Measurements from ENCODE around the gene CAMTA1. TPM values are rescaled to one million over a fixed set of nuclear protein-coding genes. Genes with fewer than 3 reads are reported as not detected.

The CAMTA1 gene
- total RNA-seq, 2 experiments from 2014 or later, result 43.3 to 46.0 TPM

DNA sequence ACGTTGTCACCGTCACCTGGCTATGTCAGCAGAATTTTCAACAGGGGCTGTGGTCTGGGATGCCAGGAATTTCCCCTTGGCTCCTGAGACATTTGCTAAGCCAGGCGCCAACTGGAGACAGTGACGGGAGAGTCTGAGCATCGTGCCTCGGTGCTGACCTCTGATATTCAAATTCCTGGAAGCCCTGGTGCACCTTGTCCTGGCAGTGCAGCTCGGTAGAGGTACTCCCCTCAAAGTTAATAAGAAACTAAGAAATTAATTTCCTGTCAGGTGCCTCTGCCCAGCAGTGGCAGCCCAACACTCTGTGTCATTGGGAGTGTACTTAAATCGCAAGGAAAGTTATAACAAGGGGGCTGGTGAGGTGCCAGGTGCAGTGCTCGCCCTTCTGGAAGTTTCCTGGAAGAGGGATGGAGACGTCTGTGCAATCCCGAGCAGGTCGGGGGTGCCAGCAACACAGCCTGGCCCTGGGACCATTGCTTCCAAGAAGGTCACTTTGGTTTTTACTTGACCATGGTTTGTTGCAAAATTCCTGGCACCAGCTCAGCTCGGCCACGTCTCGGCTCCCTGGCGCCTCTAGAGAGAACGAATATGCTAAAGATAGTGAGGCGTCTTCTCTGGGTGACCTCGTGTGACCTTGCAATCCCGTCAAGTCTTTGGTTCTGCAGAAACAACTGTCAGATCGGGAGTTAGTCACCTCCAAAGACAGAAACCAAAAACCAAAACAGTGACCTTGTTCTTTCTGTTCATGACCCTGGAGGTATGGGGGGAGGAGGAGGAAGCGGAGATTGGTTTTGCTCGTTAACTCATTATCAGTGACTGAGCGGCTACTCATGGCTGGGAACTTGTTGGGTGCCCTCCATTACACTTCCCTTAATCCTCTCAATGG, 836.3 kb downstream of the CAMTA1 start:
- ChIA-PET POLR2A (no interaction called here), CTCF (no interaction called here)
- H3K36me3 Mint-ChIP-seq (ENCODE audit: low read depth), result no peaks in the 10 kb centered on the region
- no peak overlapping the region for H3K27ac Mint-ChIP-seq
- no peak for DNase-seq
- no peak overlapping the region for H3K4me3 Mint-ChIP-seq
- no peaks in the 10 kb centered on the region for H3K9me3 Mint-ChIP-seq (ENCODE audit: insufficient read depth)
- ATAC-seq, result no peak
- no peaks in the 10 kb centered on the region for H3K4me1 Mint-ChIP-seq (ENCODE audit: low read depth)
- peaks cover 2% of the 10 kb centered on the region for H3K27me3 Mint-ChIP-seq (ENCODE audit: low read depth)

DNA sequence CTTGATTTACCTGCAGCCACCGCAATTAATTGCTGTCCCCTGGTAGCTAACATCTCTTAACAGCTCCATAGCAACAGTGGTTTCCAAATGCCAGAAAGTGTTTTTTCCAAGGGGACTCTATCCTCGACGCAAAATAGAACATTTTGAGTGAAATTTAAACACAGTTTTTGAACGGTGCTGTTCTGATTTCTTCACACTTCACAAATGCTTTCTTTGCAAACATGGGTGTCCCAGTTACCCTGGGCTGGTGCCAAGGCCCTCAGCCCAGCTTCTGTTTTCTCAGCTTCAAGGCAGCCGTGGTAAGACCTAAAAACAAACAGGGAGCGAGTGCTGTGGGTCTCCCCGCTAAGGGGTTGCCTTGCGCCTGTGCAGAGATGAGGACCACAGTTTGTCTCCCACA, 838.6 kb downstream of the CAMTA1 start:
- ChIA-PET POLR2A (no interaction called here), CTCF (interaction anchor here (0.6 kb wide), 1 partner anchor 828 kb away, joined by 3 read pairs; no protein-coding TSS in a partner anchor)
- Mint-ChIP-seq H3K27ac (no peak overlapping the region), H3K4me1 (ENCODE audit: low read depth) (no peaks in the 10 kb centered on the region), H3K27me3 (ENCODE audit: low read depth) (peaks cover 2% of the 10 kb centered on the region), H3K4me3 (no peak overlapping the region), H3K9me3 (ENCODE audit: insufficient read depth) (no peaks in the 10 kb centered on the region), H3K36me3 (ENCODE audit: low read depth) (no peaks in the 10 kb centered on the region)
- ATAC-seq, result no peak
- no peak for DNase-seq

DNA sequence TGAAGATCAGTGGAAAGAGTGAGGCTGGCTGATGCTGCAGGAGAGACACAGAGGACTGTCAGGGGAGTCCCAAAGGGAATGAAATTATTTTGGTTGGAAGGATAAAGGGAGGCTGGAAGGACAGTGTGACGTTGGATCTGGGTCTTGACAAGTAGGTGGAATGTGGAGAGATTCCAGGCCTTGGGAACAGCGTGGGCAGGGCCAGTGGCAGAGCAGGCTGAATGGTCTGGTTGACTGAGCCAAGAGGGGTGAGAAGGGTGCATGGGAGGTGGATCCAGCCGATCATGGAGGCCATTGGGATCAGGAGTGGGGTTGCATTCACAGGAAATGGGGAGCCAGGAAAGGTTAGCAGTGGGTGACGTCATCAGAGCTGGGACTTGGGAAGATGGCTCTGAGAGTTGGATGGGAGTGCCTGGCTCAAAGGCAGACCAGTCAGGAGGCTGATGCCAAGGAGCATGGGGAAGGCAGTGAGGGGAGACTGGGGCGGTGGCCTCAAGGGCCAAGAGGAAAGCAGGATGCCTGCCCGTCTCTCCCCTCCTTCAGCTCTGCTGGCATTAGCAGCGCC, 839.6 kb downstream of the CAMTA1 start:
- Mint-ChIP-seq H3K4me1 (ENCODE audit: low read depth) (no peaks in the 10 kb centered on the region), H3K27me3 (ENCODE audit: low read depth) (peaks cover 2% of the 10 kb centered on the region), H3K27ac (no peak overlapping the region), H3K4me3 (no peak overlapping the region), H3K36me3 (ENCODE audit: low read depth) (no peaks in the 10 kb centered on the region), H3K9me3 (ENCODE audit: insufficient read depth) (no peaks in the 10 kb centered on the region)
- no peak for ATAC-seq
- ChIA-PET CTCF (no interaction called here), POLR2A (no interaction called here)
- DNase-seq, result no peak

DNA sequence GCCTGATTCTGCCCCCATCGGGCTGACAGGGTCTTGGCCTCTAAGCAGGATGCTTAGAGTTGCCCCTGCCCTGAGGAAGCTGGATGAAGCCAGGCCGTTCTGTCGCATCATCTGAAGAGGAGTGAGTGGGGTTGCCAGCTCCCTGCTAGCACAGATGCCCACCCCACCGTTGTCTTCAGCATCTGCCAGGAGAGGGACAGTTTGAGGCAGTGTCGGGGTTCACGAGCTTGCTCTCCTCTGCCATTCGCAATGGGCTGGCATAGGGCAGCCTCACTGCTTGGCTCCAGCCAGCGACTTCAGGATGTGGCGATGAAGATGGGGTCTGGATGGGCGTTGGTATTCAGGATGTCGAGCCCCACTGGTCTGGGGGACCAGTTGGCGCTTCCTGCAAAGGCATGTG, 840.1 kb downstream of the CAMTA1 start:
- no peak overlapping the region for H3K4me3 Mint-ChIP-seq
- DNase-seq, result no peak
- ChIA-PET POLR2A (no interaction called here), CTCF (no interaction called here)
- H3K4me1 Mint-ChIP-seq (ENCODE audit: low read depth), result no peaks in the 10 kb centered on the region
- no peaks in the 10 kb centered on the region for H3K9me3 Mint-ChIP-seq (ENCODE audit: insufficient read depth)
- peaks cover 2% of the 10 kb centered on the region for H3K27me3 Mint-ChIP-seq (ENCODE audit: low read depth)
- H3K27ac Mint-ChIP-seq, result no peak overlapping the region
- ATAC-seq, result no peak
- no peaks in the 10 kb centered on the region for H3K36me3 Mint-ChIP-seq (ENCODE audit: low read depth)

DNA sequence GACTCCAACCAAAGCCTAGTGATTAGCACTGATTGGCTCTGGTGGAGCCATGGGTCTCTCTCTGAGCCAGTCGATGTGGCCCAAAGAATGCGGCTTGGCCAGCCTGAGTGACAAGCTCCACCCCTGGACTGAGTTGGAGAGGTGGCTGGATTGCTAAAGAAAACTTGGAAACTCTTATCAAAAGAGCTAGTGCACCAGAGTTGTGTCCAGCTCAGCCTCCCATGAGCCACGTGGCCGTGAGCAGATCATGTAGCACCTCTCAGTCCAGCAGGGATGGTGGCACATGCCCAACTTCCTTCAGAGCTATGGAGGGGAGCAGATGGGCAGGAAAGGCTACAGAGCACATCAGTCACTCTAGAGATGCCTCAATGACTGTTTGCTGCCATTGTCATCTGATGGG, 843.0 kb downstream of the CAMTA1 start:
- ChIA-PET POLR2A (no interaction called here), CTCF (interaction anchor here (1.0 kb wide), 1 partner anchor 20 kb away, joined by 3 read pairs; no protein-coding TSS in a partner anchor)
- H3K27ac Mint-ChIP-seq, result no peak overlapping the region
- no peaks in the 10 kb centered on the region for H3K9me3 Mint-ChIP-seq (ENCODE audit: insufficient read depth)
- H3K36me3 Mint-ChIP-seq (ENCODE audit: low read depth), result no peaks in the 10 kb centered on the region
- H3K4me3 Mint-ChIP-seq, result no peak overlapping the region
- H3K4me1 Mint-ChIP-seq (ENCODE audit: low read depth), result no peaks in the 10 kb centered on the region
- peaks cover 2% of the 10 kb centered on the region for H3K27me3 Mint-ChIP-seq (ENCODE audit: low read depth)
- ATAC-seq (no peak), DNase-seq (no peak)

DNA sequence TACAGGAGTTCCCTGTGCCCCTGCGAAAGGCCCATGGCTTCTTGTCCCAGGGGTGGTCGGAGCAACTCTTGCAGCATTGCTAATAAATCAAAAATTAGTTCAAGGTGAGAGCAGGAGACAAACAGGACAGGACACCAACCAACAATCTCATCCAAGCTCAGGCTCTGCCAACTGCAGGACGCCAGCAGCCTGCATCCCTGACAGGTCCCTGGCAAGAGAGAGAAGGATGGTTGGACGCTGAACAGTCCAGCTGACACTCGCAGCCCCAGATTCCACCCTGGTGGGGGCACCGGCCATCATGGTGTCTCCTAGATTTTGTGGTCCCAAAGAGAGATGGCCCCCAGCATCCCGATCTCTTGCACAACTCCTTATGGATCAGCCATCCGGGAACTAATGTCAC, 843.8 kb downstream of the CAMTA1 start:
- Mint-ChIP-seq H3K4me1 (ENCODE audit: low read depth) (no peaks in the 10 kb centered on the region), H3K36me3 (ENCODE audit: low read depth) (no peaks in the 10 kb centered on the region), H3K9me3 (ENCODE audit: insufficient read depth) (no peaks in the 10 kb centered on the region), H3K4me3 (no peak overlapping the region), H3K27me3 (ENCODE audit: low read depth) (peaks cover 2% of the 10 kb centered on the region), H3K27ac (no peak overlapping the region)
- ChIA-PET POLR2A (no interaction called here), CTCF (interaction anchor here (1.0 kb wide), 1 partner anchor 19 kb away, joined by 3 read pairs; no protein-coding TSS in a partner anchor)
- DNase-seq, result no peak
- ATAC-seq, result no peak

DNA sequence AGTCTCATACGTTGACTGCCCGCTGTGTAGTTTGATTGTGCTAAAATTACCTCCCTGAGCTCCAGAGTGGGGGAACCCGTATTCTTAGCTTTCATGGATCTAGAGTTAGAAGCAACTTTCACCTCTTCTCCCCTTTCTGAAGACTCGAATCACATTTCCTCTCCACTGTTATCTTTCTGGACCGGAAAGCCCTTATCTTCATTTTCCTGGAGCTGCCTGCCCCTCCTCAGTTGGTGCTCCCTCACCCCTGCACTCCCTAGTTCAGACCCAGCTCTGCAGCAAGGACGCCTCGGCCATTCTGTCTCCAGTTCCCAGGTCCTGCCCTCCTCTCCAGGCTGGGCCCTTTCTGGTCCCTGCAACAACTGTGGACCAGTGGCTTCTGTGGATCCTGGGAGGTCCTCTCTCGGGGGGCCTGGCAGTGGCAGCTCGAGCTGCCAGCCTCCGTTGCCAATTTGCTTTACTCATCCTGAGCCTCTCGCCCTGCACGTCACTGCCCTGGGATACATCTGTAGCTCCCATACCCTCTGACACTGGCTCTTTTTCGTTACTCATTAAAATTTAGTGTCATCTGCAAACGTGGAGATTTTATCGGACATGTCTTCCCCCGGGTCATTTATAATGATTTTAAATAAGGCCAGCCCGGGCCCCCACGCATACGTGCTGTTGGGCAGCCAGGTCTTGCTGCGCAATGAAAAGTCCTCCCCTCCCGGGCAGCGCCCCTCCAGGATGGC, 844.4 kb downstream of the CAMTA1 start:
- Mint-ChIP-seq H3K4me1 (ENCODE audit: low read depth) (no peaks in the 10 kb centered on the region), H3K4me3 (no peak overlapping the region), H3K36me3 (ENCODE audit: low read depth) (no peaks in the 10 kb centered on the region), H3K9me3 (ENCODE audit: insufficient read depth) (no peaks in the 10 kb centered on the region), H3K27ac (no peak overlapping the region), H3K27me3 (ENCODE audit: low read depth) (peaks cover 2% of the 10 kb centered on the region)
- ATAC-seq (no peak), DNase-seq (no peak)
- ChIA-PET CTCF (no interaction called here), POLR2A (no interaction called here)

DNA sequence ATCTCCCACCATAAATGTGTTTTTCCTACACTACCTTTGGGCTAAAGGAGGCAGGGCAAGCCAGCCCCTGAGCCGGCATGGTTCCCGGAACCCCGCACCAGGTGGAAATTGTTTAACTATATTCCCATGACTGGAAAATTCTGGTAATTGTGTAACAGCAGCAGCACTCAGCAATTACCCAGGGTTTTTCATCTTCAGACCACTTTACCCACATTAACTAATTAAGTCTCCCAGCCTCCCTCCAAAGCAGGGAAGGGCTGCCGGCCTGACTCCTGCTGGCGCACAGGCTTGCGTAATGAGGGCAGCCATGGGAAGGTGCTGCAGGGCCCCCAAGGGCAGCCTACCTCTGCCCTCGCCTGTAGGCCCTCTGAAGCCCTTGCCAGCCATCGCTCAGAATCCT, 845.1 kb downstream of the CAMTA1 start:
- ChIA-PET CTCF (no interaction called here), POLR2A (no interaction called here)
- no peak for DNase-seq
- no peak overlapping the region for H3K27ac Mint-ChIP-seq
- no peaks in the 10 kb centered on the region for H3K9me3 Mint-ChIP-seq (ENCODE audit: insufficient read depth)
- no peaks in the 10 kb centered on the region for H3K36me3 Mint-ChIP-seq (ENCODE audit: low read depth)
- no peak for ATAC-seq
- no peak overlapping the region for H3K4me3 Mint-ChIP-seq
- H3K4me1 Mint-ChIP-seq (ENCODE audit: low read depth), result no peaks in the 10 kb centered on the region
- no peaks in the 10 kb centered on the region for H3K27me3 Mint-ChIP-seq (ENCODE audit: low read depth)

DNA sequence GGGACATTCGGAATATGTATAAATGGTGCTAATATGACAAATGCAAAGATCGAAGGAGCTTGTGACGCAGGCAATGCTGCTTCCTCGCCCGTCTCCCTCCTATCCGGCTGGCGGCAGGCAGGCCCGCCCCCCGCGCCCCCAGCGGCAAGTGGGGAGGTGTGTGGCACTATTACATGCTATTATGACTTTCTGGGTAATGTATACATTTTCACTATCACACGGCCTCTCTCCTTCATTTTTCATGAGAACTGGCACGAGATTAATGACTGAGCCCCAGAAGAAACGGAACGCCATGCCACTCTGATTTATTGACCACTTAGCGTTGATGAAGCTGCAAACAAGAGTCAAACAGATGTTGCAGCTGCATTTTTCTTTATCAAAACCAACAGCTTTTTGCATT, 846.9 kb downstream of the CAMTA1 start:
- CTCF ChIA-PET, result no interaction called here
- no peak for DNase-seq
- Mint-ChIP-seq H3K4me1 (ENCODE audit: low read depth) (no peaks in the 10 kb centered on the region), H3K36me3 (ENCODE audit: low read depth) (no peaks in the 10 kb centered on the region), H3K27ac (no peak overlapping the region), H3K9me3 (ENCODE audit: insufficient read depth) (no peaks in the 10 kb centered on the region), H3K4me3 (no peak overlapping the region), H3K27me3 (ENCODE audit: low read depth) (no peaks in the 10 kb centered on the region)
- POLR2A ChIA-PET, result no interaction called here
- no peak for ATAC-seq

DNA sequence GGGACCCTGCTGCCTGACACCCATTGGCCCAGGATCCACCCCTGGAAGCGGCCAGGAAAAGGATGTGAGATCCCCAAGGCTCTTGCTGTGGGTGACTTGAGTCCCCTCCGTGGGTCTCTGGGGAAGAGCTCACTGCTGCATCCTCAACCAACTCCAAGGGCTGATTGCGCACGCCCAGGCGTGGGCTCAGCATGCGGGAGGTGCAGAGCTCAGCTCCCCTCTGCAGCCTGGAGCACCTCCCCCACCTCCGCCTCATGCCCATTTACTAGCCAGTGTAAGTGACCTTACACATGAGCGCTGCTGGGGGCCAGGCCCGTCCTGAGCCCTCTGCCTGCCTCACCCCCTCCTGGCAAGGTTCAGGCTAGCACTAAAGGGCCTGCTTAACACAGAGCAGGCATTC, 847.4 kb downstream of the CAMTA1 start:
- no peak for ATAC-seq
- POLR2A ChIA-PET, result no interaction called here
- Mint-ChIP-seq H3K27ac (no peak overlapping the region), H3K4me3 (no peak overlapping the region), H3K36me3 (ENCODE audit: low read depth) (no peaks in the 10 kb centered on the region), H3K9me3 (ENCODE audit: insufficient read depth) (no peaks in the 10 kb centered on the region), H3K27me3 (ENCODE audit: low read depth) (no peaks in the 10 kb centered on the region), H3K4me1 (ENCODE audit: low read depth) (no peaks in the 10 kb centered on the region)
- CTCF ChIA-PET, result no interaction called here
- no peak for DNase-seq

DNA sequence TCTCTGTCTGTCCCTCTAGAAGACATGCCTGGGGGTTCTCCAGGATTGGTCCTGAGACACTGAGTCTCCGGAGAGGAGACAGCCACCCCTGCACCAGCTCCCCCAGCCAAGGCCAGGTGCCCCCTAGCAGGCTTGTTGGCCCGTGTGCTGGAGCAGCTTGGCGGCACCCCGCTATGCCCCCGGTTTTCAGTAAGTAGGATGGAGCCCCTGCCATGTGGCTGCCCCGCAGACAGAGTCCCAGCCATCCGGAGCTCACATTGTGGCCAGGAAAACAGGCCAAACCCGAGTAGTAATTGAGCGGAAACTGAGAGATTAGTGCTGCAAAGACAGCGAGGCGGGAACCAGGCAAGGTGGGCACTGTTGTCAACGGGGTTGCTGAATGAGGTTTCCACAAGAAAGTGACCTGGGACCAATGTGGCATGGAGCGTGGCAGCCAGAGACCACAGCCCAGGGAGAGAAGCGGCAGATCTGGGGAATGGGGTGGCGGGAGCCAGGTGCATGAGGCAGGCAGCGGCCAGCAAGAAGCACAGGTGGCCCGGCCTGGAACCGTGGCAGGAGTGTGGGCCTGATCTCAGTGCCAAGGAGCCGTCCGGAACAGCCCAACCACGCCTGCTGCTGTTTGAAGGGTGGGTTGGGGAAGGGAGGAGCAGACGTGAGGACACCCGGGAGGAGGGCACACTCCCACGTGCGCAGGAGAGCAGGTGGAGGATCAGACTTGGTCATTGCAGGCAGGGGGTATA, 848.4 kb downstream of the CAMTA1 start:
- Mint-ChIP-seq H3K4me3 (no peak overlapping the region), H3K9me3 (ENCODE audit: insufficient read depth) (no peaks in the 10 kb centered on the region), H3K36me3 (ENCODE audit: low read depth) (no peaks in the 10 kb centered on the region), H3K27me3 (ENCODE audit: low read depth) (no peaks in the 10 kb centered on the region), H3K4me1 (ENCODE audit: low read depth) (no peaks in the 10 kb centered on the region), H3K27ac (no peak overlapping the region)
- no peak for DNase-seq
- POLR2A ChIA-PET, result no interaction called here
- no peak for ATAC-seq
- CTCF ChIA-PET, result no interaction called here
